GM12878 (cell line): Measurements from ENCODE around the gene DENR. TPM values are rescaled to one million over a fixed set of nuclear protein-coding genes. Genes with fewer than 3 reads are reported as not detected.

ENCODE experiments used
- ATF7 ChIP-seq: fragments of 450-650 bp; IDR thresholded peaks from 2 replicates; pipeline ENCODE4 v1.6.1; 2016; ENCODE audit warnings: low read depth, mild to moderate bottlenecking
- BCL11A ChIP-seq: IDR thresholded peaks from 2 replicates; pipeline ENCODE4 v1.6.1; 2011; ENCODE audit warnings: low read depth, low read length
- CBX3 ChIP-seq: fragments of 200-600 bp; sonication (generic); IDR thresholded peaks from 2 replicates; pipeline ENCODE4 v1.6.1; 2016; ENCODE audit warnings: low read depth, borderline replicate concordance
- CEBPB ChIP-seq, 2 experiments: fragments of 150-350 bp in 1 of 2; IDR thresholded peaks; 2 replicates each; pipeline ENCODE4 v1.6.1; 2012 to 2014; ENCODE audit warnings: low read depth in 2 of 2, low read length in 2 of 2, borderline replicate concordance in 1 of 2, inconsistent platforms in 1 of 2
- CREB1 ChIP-seq: IDR thresholded peaks from 2 replicates; pipeline ENCODE4 v1.6.1; 2012; ENCODE audit warnings: low read depth, mild to moderate bottlenecking, inconsistent platforms
- EED ChIP-seq: sonication (generic); IDR thresholded peaks from 2 replicates; pipeline ENCODE4 v1.6.1; 2016; ENCODE audit warnings: antibody characterized with exemption, low read depth
- EZH2 ChIP-seq: IDR thresholded peaks from 2 replicates; pipeline ENCODE4 v1.6.1; 2012; ENCODE audit warnings: low read depth, mild to moderate bottlenecking, control low read depth, inconsistent platforms, low read length, borderline replicate concordance; ENCODE audit not compliant: control insufficient read depth
- FOXK2 ChIP-seq: fragments of 450-650 bp; IDR thresholded peaks from 2 replicates; pipeline ENCODE4 v1.6.1; 2017; ENCODE audit warnings: mild to moderate bottlenecking, moderate library complexity
- FOXM1 ChIP-seq: IDR thresholded peaks from 2 replicates; pipeline ENCODE4 v1.6.1; 2012; ENCODE audit warnings: low read depth, mild to moderate bottlenecking, inconsistent platforms, low read length, moderate library complexity
- IKZF1 ChIP-seq: fragments of 450-650 bp; conservative IDR thresholded peaks from 2 replicates; pipeline ENCODE4 v1.6.1; 2017; ENCODE audit warnings: antibody characterized with exemption, mild to moderate bottlenecking
- KAT2A ChIP-seq: conservative IDR thresholded peaks from 2 replicates; pipeline ENCODE4 v1.6.1; 2011; ENCODE audit warnings: low read depth, low read length; ENCODE audit not compliant: control insufficient read depth
- MTA2 ChIP-seq: fragments of 450-650 bp; IDR thresholded peaks from 2 replicates; pipeline ENCODE4 v1.6.1; 2016; ENCODE audit warnings: low read depth, mild to moderate bottlenecking, moderate library complexity
- NR2C2 ChIP-seq: IDR thresholded peaks from 2 replicates; pipeline ENCODE4 v1.6.1; 2011; ENCODE audit warnings: borderline replicate concordance, low read depth; ENCODE audit not compliant: control insufficient read depth, insufficient read length
- PAX5 ChIP-seq: IDR thresholded peaks from 2 replicates; pipeline ENCODE4 v1.6.1; 2011; ENCODE audit warnings: low read depth, low read length, borderline replicate concordance
- SIN3A ChIP-seq: IDR thresholded peaks from 2 replicates; pipeline ENCODE4 v1.6.1; 2012; ENCODE audit warnings: low read depth, low read length, improper control_type of control experiment
- SMAD1 ChIP-seq: fragments of 450-650 bp; IDR thresholded peaks from 2 replicates; pipeline ENCODE4 v1.6.1; 2018; ENCODE audit warnings: mild to moderate bottlenecking, low read depth; ENCODE audit not compliant: partially characterized antibody
- TCF12 ChIP-seq: IDR thresholded peaks from 2 replicates; pipeline ENCODE4 v1.6.1; 2011; ENCODE audit warnings: low read depth, mild to moderate bottlenecking, low read length
- ZNF217 ChIP-seq: fragments of 450-650 bp; IDR thresholded peaks from 2 replicates; pipeline ENCODE4 v1.6.1; 2017; ENCODE audit warnings: antibody characterized with exemption, mild to moderate bottlenecking
- ZSCAN29 ChIP-seq: fragments of 450-650 bp; IDR thresholded peaks from 2 replicates; pipeline ENCODE4 v1.6.1; 2017; ENCODE audit warnings: mild to moderate bottlenecking, moderate library complexity
- ZZZ3 ChIP-seq: IDR thresholded peaks from 2 replicates; pipeline ENCODE4 v1.6.1; 2011; ENCODE audit warnings: low read depth; ENCODE audit not compliant: control insufficient read depth, insufficient read length
- polyA plus RNA-seq, 11 experiments: library from polyadenylated mRNA; depleted of rRNA in 4 of 11; unstranded in 6 of 11; stranded (reverse) in 5 of 11; fragments of >200 nt; fragmentation: Nextera tagmentation in 4 of 11; fragmentation: Illumina TruSeq in 1 of 11; extraction: Ambion mirVana in 4 of 11; extraction: Trizol in 1 of 11; gene quantifications; 1 replicate in 1 of 11; 2 replicates in 10 of 11; pipeline versions ENCODE4 v1.2.1 to v1.2.3, GENCODE V29; 2011 to 2016; ENCODE audit warnings: inconsistent platforms in 2 of 11, missing spikeins in 2 of 11, low read depth in 1 of 11
- total RNA-seq, 4 experiments: library from RNA; depleted of rRNA in 3 of 4; stranded (reverse); fragments of >200 nt in 3 of 4; fragmentation: Illumina TruSeq in 1 of 4; extraction: Trizol in 1 of 4; gene quantifications; 2 replicates each; pipeline versions ENCODE4 v1.2.1 to v1.2.3, GENCODE V29; 2013 to 2021
- TF ChIP-seq, protein P1 (sequence below): fragments of 450-650 bp; formaldehyde crosslinking; IDR thresholded peaks from 2 replicates; pipeline ENCODE4 v1.4.0; 2020; ENCODE audit warnings: mild to moderate bottlenecking, moderate library complexity
- TF ChIP-seq, protein P2 (sequence below): fragments of 150-350 bp; IDR thresholded peaks from 2 replicates; pipeline ENCODE4 v1.6.1; 2014; ENCODE audit warnings: mild to moderate bottlenecking, low read depth, low read length
- TF ChIP-seq, protein P3 (sequence below): IDR thresholded peaks from 2 replicates; pipeline ENCODE4 v1.6.1; 2012; ENCODE audit warnings: low read depth, low read length, improper control_type of control experiment

Gene DENR
- total and polyA plus RNA-seq, 10 of the 15 experiments (the other 5 are each of a cell fraction or from before 2014, with no cell fraction given) = 29.4 to 97.7 (median 58.3) TPM

DNA sequence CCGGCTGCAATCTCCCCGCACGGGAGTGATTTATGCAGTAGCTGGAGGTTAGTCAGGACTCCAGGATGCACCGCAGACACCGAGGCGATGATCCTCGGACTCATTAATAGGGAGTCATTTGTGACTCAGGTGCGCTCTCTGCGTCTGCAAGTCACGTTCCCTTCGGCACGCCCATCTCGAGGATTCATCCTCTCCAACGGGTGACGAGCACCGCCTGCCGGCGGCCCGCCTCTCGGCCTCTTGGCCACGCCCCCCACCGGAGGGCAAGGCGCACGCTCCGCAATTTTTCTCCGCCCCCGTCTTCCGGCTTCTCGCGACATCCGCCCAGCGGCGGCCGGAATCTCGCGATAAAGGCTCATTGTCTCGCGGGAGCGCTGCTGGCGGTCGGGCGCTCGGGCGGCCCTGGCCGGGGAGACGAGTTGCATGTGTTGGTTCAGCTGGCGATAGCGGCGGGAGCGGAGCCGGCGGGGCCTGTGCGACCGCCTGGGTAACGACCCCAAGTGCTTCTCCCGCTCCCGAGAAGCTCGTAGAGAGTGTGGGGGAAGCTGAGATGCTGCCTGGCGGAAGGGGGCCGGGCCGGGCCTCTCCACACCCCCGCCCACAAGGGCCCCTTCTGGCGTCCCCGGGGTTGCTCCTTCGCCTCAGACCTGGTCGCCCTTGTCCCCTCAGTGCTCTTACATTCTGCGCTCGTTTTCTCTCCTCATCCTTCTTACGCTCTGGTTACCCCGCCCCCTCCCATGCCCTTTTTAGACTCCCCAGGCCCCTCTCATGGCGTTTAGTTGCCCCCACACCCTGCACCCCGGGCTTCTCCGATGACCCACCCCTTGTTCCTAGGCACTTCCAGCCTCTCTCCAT, at the start of gene DENR (continued):
- TF ChIP-seq, protein P1, sequence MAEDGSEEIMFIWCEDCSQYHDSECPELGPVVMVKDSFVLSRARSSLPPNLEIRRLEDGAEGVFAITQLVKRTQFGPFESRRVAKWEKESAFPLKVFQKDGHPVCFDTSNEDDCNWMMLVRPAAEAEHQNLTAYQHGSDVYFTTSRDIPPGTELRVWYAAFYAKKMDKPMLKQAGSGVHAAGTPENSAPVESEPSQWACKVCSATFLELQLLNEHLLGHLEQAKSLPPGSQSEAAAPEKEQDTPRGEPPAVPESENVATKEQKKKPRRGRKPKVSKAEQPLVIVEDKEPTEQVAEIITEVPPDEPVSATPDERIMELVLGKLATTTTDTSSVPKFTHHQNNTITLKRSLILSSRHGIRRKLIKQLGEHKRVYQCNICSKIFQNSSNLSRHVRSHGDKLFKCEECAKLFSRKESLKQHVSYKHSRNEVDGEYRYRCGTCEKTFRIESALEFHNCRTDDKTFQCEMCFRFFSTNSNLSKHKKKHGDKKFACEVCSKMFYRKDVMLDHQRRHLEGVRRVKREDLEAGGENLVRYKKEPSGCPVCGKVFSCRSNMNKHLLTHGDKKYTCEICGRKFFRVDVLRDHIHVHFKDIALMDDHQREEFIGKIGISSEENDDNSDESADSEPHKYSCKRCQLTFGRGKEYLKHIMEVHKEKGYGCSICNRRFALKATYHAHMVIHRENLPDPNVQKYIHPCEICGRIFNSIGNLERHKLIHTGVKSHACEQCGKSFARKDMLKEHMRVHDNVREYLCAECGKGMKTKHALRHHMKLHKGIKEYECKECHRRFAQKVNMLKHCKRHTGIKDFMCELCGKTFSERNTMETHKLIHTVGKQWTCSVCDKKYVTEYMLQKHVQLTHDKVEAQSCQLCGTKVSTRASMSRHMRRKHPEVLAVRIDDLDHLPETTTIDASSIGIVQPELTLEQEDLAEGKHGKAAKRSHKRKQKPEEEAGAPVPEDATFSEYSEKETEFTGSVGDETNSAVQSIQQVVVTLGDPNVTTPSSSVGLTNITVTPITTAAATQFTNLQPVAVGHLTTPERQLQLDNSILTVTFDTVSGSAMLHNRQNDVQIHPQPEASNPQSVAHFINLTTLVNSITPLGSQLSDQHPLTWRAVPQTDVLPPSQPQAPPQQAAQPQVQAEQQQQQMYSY (CRISPR knock-in tag) = no peak
- peak; percentile 48; the same call in 1 of the 2 replicates for TF ChIP-seq EED
- TF ChIP-seq CBX3 = no peak
- TF ChIP-seq, protein P2, sequence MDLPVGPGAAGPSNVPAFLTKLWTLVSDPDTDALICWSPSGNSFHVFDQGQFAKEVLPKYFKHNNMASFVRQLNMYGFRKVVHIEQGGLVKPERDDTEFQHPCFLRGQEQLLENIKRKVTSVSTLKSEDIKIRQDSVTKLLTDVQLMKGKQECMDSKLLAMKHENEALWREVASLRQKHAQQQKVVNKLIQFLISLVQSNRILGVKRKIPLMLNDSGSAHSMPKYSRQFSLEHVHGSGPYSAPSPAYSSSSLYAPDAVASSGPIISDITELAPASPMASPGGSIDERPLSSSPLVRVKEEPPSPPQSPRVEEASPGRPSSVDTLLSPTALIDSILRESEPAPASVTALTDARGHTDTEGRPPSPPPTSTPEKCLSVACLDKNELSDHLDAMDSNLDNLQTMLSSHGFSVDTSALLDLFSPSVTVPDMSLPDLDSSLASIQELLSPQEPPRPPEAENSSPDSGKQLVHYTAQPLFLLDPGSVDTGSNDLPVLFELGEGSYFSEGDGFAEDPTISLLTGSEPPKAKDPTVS = peak; percentile 55; the same call in 1 of the 2 replicates
- peak; percentile 67; the same call in 1 of the 2 replicates for TF ChIP-seq PAX5
- TF ChIP-seq ZNF217 = no peak
- peak; percentile 65 for TF ChIP-seq FOXM1
- no peak for TF ChIP-seq MTA2
- no peak; the same call in 1 of the 2 replicates for TF ChIP-seq BCL11A
- no peak for TF ChIP-seq EZH2
- no peak for TF ChIP-seq TCF12
- TF ChIP-seq, protein P3, sequence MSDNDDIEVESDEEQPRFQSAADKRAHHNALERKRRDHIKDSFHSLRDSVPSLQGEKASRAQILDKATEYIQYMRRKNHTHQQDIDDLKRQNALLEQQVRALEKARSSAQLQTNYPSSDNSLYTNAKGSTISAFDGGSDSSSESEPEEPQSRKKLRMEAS = no peak; the same call in 1 of the 2 replicates
- TF ChIP-seq ZZZ3 = no peak
- TF ChIP-seq SIN3A = peak; percentile 87
- TF ChIP-seq KAT2A = no peak
- TF ChIP-seq FOXK2 = no peak
- peak; percentile 67; the same call in 1 of the 2 replicates for TF ChIP-seq CREB1
- TF ChIP-seq CEBPB (IDR thresholded peaks at IDR 0.05; ENCODE audit: borderline replicate concordance in 1 of 2, low read depth in 2 of 2, low read length in 2 of 2) = peak in 1 of 2 experiments; percentile 26; a peak in 1 of 4 replicates
- no peak for TF ChIP-seq ZSCAN29
- TF ChIP-seq SMAD1 = no peak
- peak; percentile 75 for TF ChIP-seq IKZF1
- no peak for TF ChIP-seq ATF7
- TF ChIP-seq NR2C2 = no peak
